HG03108 (cell line): ENCODE measurements around the gene TTLL11.
"Not testable (repeated sequence)": the region's sequence is repeated elsewhere in the genome, so short reads cannot be mapped to it uniquely, and the experiment has no call there.

Experiments
- ATAC-seq: cut with Tn5 transposase; IDR thresholded peaks from one replicate; pipeline ENCODE4 v1.9.1; 2021; ENCODE audit warnings: moderate library complexity; ENCODE audit not compliant: unreplicated experiment

TTLL11 gene

GRCh38 chr9:122085260-122085659, 7.8 kb downstream of the TTLL11 start:
- no peak for ATAC-seq

GRCh38 chr9:122084026-122084675, 9.0 kb downstream of the TTLL11 start:
- ATAC-seq = no peak

GRCh38 chr9:122080986-122081385, 12.1 kb downstream of the TTLL11 start:
- ATAC-seq = no peak

- no peak for ATAC-seq
Measured at GRCh38 chr9:122078557-122078956, 14.6 kb downstream of the TTLL11 start.

- ATAC-seq = no peak
Measured at GRCh38 chr9:122076773-122077172, 16.3 kb downstream of the TTLL11 start.

- no peak for ATAC-seq
Measured at GRCh38 chr9:122076117-122076516, 17.0 kb downstream of the TTLL11 start.

- ATAC-seq = no peak
Measured at GRCh38 chr9:122075135-122076030, 17.7 kb downstream of the TTLL11 start.

- no peak for ATAC-seq
Measured at GRCh38 chr9:122071715-122072114, 21.4 kb downstream of the TTLL11 start.

GRCh38 chr9:122070728-122071515, 22.2 kb downstream of the TTLL11 start:
- ATAC-seq = no peak

GRCh38 chr9:122066680-122067079, 26.4 kb downstream of the TTLL11 start:
- ATAC-seq = not testable (repeated sequence)

GRCh38 chr9:122065923-122066629, 27.0 kb downstream of the TTLL11 start:
- ATAC-seq = no peak

GRCh38 chr9:122060481-122060880, 32.6 kb downstream of the TTLL11 start:
- no peak for ATAC-seq

- ATAC-seq = no peak
Measured at GRCh38 chr9:122059955-122060324, 33.2 kb downstream of the TTLL11 start.

- ATAC-seq = no peak
Measured at GRCh38 chr9:122059214-122059954, 33.7 kb downstream of the TTLL11 start.

GRCh38 chr9:122058709-122059108, 34.4 kb downstream of the TTLL11 start:
- no peak for ATAC-seq

GRCh38 chr9:122058051-122058450, 35.1 kb downstream of the TTLL11 start:
- ATAC-seq = no peak

GRCh38 chr9:122057211-122057610, 35.9 kb downstream of the TTLL11 start:
- ATAC-seq = no peak

- no peak for ATAC-seq
Measured at GRCh38 chr9:122056484-122056883, 36.6 kb downstream of the TTLL11 start.

- ATAC-seq = no peak
Measured at GRCh38 chr9:122055701-122056100, 37.4 kb downstream of the TTLL11 start.
